G401 (cell line): ENCODE results near the gene LGALS9C. TPM values are rescaled to one million over a fixed set of nuclear protein-coding genes. Genes with fewer than 3 reads are reported as not detected.
"Not testable (repeated sequence)": the region's sequence is repeated elsewhere in the genome, so short reads cannot be mapped to it uniquely, and the experiment has no call there.

Experiments used
- DNase-seq: peaks from one replicate; pipeline ENCODE4 v3.0.0-alpha.2; 2015; ENCODE audit warnings: low spot score
- in situ Hi-C: cut with HindIII; loops from 2 replicates; pipeline ENCODE4 v1.10.0; 2016; ENCODE audit warnings: low sequenced_read_pairs, mixed read lengths
- total RNA-seq: library from RNA; depleted of rRNA; stranded (reverse); fragments of >200 nt; shearing (Covaris generic); gene quantifications from 2 replicates; pipeline ENCODE4 v1.2.3, GENCODE V29; 2014; rRNA removed

LGALS9C gene
- total RNA-seq = not detected in 2 replicates

GRCh38 chr17:18476508-18477308 is at the start of gene LGALS9C:
LGALS9C (plus strand) TSS chr17:18476789; CDS start chr17:18476855, 66 bp downstream.
- DNase-seq, in situ Hi-C loops: not testable (repeated sequence)

GRCh38 chr17:18432206-18432605 is 44.4 kb upstream of the LGALS9C start:
- in situ Hi-C loops = not testable (repeated sequence)

GRCh38 chr17:18439465-18439870 is 37.1 kb upstream of the LGALS9C start:
- in situ Hi-C loops, DNase-seq: not testable (repeated sequence)

More at GRCh38 chr17:18432206-18432605, 44.4 kb upstream of the LGALS9C start:
- not testable (repeated sequence) for DNase-seq

GRCh38 chr17:18442093-18442492 is 34.5 kb upstream of the LGALS9C start:
- DNase-seq, in situ Hi-C loops: not testable (repeated sequence)

GRCh38 chr17:18442532-18442931 is 34.1 kb upstream of the LGALS9C start:
- DNase-seq, in situ Hi-C loops: not testable (repeated sequence)

- in situ Hi-C loops, DNase-seq: not testable (repeated sequence)
Observed at GRCh38 chr17:18447476-18448205, 28.9 kb upstream of the LGALS9C start.

- in situ Hi-C loops, DNase-seq: not testable (repeated sequence)
Observed at GRCh38 chr17:18448311-18448710, 28.3 kb upstream of the LGALS9C start.

- DNase-seq = not testable (repeated sequence)
Observed at GRCh38 chr17:18449833-18450232, 26.8 kb upstream of the LGALS9C start.

GRCh38 chr17:18450998-18451397 is 25.6 kb upstream of the LGALS9C start:
- DNase-seq, in situ Hi-C loops: not testable (repeated sequence)

More at GRCh38 chr17:18449833-18450232, 26.8 kb upstream of the LGALS9C start:
- in situ Hi-C loops = not testable (repeated sequence)

GRCh38 chr17:18451969-18452368 is 24.6 kb upstream of the LGALS9C start:
- in situ Hi-C loops, DNase-seq: not testable (repeated sequence)

- in situ Hi-C loops, DNase-seq: not testable (repeated sequence)
Observed at GRCh38 chr17:18459035-18459434, 17.6 kb upstream of the LGALS9C start.

GRCh38 chr17:18463831-18464502 is 12.6 kb upstream of the LGALS9C start:
- in situ Hi-C loops = not testable (repeated sequence)
- peak; percentile 51 for DNase-seq

- in situ Hi-C loops = not testable (repeated sequence)
- DNase-seq = peak; percentile 64
Observed at GRCh38 chr17:18466250-18466983, 10.2 kb upstream of the LGALS9C start.

GRCh38 chr17:18467001-18467400 is 9.6 kb upstream of the LGALS9C start:
- DNase-seq, in situ Hi-C loops: not testable (repeated sequence)

- DNase-seq, in situ Hi-C loops: not testable (repeated sequence)
Observed at GRCh38 chr17:18468472-18469171, 8.0 kb upstream of the LGALS9C start.

GRCh38 chr17:18469837-18470236 is 6.8 kb upstream of the LGALS9C start:
- DNase-seq, in situ Hi-C loops: not testable (repeated sequence)

GRCh38 chr17:18470345-18470930 is 6.2 kb upstream of the LGALS9C start:
- in situ Hi-C loops, DNase-seq: not testable (repeated sequence)

- DNase-seq, in situ Hi-C loops: not testable (repeated sequence)
Observed at GRCh38 chr17:18473967-18474366, 2.6 kb upstream of the LGALS9C start.
